ENCODE measurements around the gene TVP23A.

The TVP23A gene

DNA sequence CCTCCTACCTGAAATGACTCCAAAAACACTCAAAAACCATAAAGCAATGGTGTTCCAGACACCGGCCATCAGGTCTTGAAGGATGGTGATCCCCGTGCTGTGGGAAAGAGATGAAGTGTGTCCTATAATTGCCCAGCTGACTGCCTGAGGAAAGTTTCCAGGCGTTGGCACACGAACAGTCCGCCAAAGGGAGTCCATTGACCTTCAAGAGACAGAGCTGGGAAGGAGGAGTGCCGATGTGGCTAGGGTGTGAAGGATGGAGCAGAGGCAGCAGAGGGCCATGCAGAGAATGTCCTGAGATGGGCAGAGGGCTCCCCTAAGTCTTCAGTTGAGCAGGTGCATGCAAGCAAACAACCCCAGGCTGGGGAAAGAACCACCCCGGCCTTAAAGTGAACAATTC, 86.8 kb downstream of the TVP23A start:
- Histone ChIP-seq H3K9me3 (ENCODE audit: control insufficient read depth, insufficient read depth, low read length) (no peaks in the 10 kb centered on the region), H3K4me3 (ENCODE audit: low read depth, low read length) (no peak overlapping the region), H3K27me3 (ENCODE audit: control insufficient read depth, insufficient read depth, low read length) (no peaks in the 10 kb centered on the region), H3K36me3 (ENCODE audit: control insufficient read depth, insufficient read depth, low read length) (no peaks in the 10 kb centered on the region), H3K9ac (ENCODE audit: low read depth, low read length) (no peak overlapping the region), H3K27ac (ENCODE audit: low read depth, low read length) (no peak overlapping the region), H3K4me1 (ENCODE audit: control insufficient read depth, insufficient read depth, low read length) (no peaks in the 10 kb centered on the region)

- Histone ChIP-seq H3K9me3 (ENCODE audit: control insufficient read depth, insufficient read depth, low read length) (no peaks in the 10 kb centered on the region), H3K4me1 (ENCODE audit: control insufficient read depth, insufficient read depth, low read length) (no peaks in the 10 kb centered on the region)
Measured at GRCh38 chr16:10729104-10730048, 89.2 kb downstream of the TVP23A start.

DNA sequence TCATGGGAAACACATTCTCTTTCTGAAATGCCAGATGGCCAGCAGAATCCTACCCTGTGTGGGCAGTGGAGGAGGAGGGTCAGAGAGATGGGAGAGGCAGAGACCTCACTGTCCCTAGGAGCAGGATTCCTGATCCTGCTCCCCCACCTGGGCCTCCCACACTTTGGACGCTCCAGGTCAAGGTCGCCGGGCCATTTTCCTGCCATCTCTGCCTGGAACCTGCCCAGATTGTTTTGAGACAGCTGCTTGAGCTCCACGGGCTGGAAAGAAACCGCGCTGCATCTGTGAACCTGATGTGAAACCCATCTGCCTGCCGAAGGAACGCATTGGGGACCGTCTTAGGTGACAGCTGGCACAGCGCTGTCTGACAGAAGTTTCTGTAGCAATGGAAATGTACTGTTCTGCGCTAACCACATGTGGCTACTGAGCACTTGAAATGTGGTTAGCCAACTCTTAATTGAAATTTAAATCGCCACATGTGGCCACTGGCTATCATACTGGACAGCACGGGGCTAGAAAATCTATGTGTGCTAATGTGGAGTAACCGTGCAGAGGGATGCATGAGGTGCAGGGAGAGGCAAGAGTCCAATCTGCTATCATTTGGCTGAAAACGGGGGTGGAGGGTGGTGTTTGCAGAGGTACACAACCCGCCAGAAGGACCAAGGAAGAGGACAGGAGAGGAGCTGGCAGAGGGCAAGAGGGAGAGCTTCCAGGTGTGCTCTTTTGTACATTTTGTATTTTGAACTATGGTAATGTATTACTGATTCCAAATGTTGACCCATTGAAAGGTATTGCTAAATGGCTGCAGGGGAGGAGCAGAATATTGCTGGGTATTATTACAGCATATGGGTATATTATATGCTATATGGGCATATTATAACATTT, 90.3 kb downstream of the TVP23A start:
- H3K4me3 ChIP-seq (ENCODE audit: low read depth, low read length) = no peak overlapping the region
- no peak overlapping the region for H3K27ac ChIP-seq (ENCODE audit: low read depth, low read length)
- H3K9me3 ChIP-seq (ENCODE audit: control insufficient read depth, insufficient read depth, low read length) = no peaks in the 10 kb centered on the region
- H3K36me3 ChIP-seq (ENCODE audit: control insufficient read depth, insufficient read depth, low read length) = no peaks in the 10 kb centered on the region
- H3K27me3 ChIP-seq (ENCODE audit: control insufficient read depth, insufficient read depth, low read length) = no peaks in the 10 kb centered on the region
- no peak overlapping the region for H3K9ac ChIP-seq (ENCODE audit: low read depth, low read length)
- no peaks in the 10 kb centered on the region for H3K4me1 ChIP-seq (ENCODE audit: control insufficient read depth, insufficient read depth, low read length)

More at GRCh38 chr16:10729104-10730048, 89.2 kb downstream of the TVP23A start:
- Histone ChIP-seq H3K4me3 (ENCODE audit: low read depth, low read length) (no peak overlapping the region), H3K36me3 (ENCODE audit: control insufficient read depth, insufficient read depth, low read length) (no peaks in the 10 kb centered on the region), H3K27me3 (ENCODE audit: control insufficient read depth, insufficient read depth, low read length) (no peaks in the 10 kb centered on the region), H3K9ac (ENCODE audit: low read depth, low read length) (no peak overlapping the region), H3K27ac (ENCODE audit: low read depth, low read length) (no peak overlapping the region)

Measured in HUES48 (cell line).